Measurements from ENCODE around the gene CHRNA5.
"Not testable (repeated sequence)": the region's sequence is repeated elsewhere in the genome, so short reads cannot be mapped to it uniquely, and the experiment has no call there.

CHRNA5 gene

GRCh38 chr15:78565097-78565950 is at the start of gene CHRNA5:
Gene CHRNA5, plus strand, starts transcription at chr15:78565520. Its CDS starts 200 bp downstream, at chr15:78565720.
- DNase-seq: peak; percentile 97

- DNase-seq: not testable (repeated sequence)
These were observed 45.3 kb upstream of the CHRNA5 start for GRCh38 chr15:78520035-78520434.

- DNase-seq: no peak
These were observed 41.1 kb upstream of the CHRNA5 start for GRCh38 chr15:78524230-78524629.

GRCh38 chr15:78527325-78527724 is 38.0 kb upstream of the CHRNA5 start:
- DNase-seq: no peak

GRCh38 chr15:78533331-78533730 is 32.0 kb upstream of the CHRNA5 start:
- DNase-seq: no peak

DNA sequence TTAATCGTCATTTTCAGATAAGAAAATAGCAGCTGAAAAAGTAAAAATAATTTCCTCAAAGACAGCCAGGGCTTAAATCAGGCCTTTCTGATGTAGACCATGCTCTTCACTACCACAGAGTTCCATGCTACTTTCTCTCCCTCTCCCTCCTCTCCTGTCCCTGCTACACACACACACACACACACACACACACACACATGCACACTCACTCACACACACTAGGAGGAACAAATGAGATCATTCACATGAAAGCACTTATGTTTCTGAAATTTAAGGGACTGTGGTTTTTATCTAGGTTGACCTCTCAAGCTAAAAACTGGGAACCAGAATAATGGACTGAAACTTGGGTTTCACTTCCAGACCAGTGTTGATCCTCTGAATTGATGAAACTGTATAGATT is 29.2 kb upstream of the CHRNA5 start:
- DNase-seq: peak; percentile 13

- DNase-seq: peak; percentile 70
These were observed 27.9 kb upstream of the CHRNA5 start for GRCh38 chr15:78537266-78537905.

- no peak for DNase-seq
These were observed 27.0 kb upstream of the CHRNA5 start for GRCh38 chr15:78538358-78538757.

DNA sequence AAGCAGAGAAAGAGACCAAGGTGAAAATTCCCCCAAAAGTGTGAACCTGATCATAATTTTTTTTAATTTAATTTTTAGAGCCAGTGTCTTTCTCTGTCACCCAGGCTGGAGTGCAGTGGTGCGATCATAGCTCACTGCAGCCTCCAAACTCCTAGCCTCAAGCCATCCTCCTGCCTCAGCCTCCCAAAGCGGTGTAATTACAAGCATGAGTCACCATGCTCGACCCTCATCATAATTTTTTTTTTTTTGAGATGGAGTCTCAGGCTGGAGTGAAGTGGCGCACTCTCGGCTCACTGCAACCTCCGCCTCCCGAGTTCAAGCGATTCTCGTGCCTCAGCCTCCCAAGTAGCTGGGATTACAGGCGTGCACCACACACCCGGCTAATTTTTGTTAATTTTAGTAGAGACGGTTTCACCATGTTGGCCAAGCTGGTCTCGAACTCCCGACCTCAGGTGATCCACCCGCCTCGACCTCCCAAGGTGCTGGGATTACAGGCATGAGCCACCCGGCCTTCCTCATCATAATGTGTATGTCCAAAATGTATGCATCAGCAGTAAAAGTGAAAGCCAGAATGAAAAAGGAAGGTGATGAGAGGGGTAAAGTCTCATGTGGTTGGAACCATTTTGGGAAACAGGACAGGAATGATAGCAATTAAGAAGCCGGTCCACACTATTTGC is 25.7 kb upstream of the CHRNA5 start:
- not testable (repeated sequence) for DNase-seq

DNA sequence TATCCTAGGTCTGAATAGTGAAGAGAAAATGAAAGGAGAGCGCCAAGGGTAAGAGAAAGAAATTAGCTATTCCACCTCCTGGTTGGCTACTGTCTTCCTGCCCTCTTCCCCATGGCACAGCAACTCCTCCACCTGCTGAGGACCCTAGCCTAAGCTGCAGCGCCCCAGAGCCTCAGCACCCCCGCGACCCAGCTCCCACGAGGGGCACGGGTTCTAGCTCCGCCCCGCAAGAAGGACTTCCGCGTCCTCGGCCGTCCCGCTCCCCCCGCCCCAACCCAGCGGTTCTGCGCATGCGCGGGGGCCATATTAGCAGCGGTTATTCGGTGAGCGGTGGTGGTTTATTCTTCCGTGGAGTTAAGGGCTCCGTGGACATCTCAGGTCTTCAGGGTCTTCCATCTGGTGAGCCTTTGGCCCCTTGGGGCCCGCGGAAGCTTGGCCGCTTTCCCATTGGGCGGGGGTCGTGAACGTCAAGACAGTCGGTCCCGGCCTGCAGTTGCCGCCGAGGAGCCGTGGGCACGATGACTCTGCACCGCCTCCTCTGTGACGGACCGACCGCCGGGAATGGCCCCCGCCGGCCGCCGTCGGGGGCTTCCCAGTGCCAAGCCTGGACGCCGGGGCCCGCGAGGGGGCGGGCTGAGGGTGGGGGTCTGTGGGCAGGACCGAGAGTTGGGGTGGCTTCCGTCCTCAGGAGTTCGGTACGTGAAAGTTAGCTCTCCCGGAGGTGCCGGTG is 25.0 kb upstream of the CHRNA5 start, which contains the start of gene PSMA4:
PSMA4 (plus strand) TSS at position 304 of the 730 bp plus-strand sequence. CDS start 1,484 bp downstream, outside the sequence.
- peak; percentile 98 for DNase-seq

DNA sequence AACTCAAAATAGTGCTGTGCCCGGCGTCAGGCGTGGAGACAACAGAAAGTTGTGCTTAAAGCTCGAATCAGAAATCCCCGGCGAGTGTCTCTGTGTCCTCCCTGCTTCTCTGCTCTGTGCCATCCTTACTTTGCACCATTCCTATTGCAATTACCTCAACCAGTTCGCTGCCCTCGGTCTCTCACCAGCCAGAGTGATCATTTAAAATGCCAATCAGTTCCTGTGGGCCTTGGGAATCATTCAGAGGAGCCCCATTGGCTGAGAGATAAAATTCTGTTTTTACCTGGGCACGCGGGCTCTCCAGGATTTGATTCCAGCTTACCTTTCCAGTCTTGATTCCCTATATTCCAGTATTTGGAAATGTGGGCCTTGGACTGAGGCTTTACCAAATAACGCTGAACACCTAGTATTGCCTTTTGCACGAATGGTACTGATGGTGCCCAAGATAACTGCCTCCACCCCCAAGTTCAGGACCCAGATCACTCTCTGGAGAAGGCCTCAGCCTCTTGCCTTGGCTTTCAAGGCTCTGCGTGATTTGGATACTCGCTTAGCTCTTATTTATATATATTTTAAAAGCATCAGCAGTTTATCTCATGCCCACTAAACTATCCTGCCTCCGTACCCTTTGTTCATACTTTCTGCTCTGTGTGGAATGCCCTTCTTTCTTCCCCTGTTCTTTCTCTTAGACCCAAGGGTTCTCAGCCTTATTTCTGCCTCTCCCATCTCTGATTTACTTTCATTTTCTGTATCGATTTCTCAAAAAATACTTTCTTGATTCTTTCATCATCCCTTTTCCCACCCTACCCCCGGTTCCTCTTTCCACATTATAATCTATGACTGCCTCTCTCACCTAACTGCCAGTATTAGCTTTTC is 24.2 kb upstream of the CHRNA5 start:
- DNase-seq: no peak

DNA sequence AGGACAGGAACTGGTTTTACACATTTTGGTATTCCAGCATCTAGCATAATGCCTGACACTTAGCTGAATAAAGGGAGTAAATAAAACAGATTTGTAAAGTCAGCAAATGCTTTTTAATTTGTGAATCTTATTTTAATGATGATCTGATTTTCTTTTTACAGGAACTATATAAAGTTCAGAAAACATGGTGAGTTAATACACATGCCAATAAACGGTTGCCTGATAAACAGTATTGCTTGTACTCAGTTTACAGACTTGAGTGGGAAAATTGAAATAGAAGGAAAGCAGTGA is 23.6 kb upstream of the CHRNA5 start:
- no peak for DNase-seq

DNA sequence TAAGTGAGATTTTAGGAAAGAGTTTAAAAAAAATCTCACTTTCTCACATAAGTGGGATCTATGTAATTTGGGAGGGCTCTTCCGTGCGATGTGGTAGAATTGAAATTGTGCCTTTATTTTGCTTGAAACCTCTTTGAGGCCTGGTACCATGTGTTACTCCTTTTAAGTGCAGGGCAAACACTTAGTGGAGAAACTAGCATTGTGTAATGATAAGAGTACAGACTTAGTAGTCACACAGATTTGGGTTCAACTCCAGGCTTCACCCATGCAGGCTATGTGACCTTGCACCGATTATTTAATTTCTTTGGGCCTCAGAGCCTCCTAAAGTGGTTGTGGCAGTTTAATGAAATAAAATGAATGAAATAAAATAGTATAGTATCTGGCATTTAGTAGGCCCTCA is 22.7 kb upstream of the CHRNA5 start:
- DNase-seq: no peak

DNA sequence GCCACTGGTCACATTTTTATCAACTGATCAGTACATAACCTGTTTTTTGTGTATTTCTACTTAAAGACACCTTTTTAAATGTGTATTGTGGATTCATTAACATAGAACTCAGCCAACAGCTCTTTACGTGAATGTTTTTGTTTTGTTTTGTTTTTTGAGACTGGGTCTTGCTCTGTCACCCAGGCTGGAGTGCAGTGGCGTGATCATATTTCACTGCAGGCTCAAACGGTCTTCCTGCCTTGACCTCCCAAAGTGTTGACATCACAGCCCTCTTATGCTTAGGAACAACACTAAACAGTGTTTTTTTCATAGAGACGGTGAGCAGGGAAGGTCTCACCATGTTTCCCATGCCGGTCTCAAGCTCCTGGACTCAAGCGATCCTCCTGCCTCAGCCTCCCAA is 15.1 kb upstream of the CHRNA5 start:
- DNase-seq: no peak

- no peak for DNase-seq
These were observed 14.5 kb upstream of the CHRNA5 start for GRCh38 chr15:78550815-78551214.

GRCh38 chr15:78551902-78552301 is 13.4 kb upstream of the CHRNA5 start:
- no peak for DNase-seq

GRCh38 chr15:78552597-78552996 is 12.7 kb upstream of the CHRNA5 start:
- DNase-seq: no peak

GRCh38 chr15:78560201-78560600 is 5.1 kb upstream of the CHRNA5 start:
- DNase-seq: not testable (repeated sequence)

DNA sequence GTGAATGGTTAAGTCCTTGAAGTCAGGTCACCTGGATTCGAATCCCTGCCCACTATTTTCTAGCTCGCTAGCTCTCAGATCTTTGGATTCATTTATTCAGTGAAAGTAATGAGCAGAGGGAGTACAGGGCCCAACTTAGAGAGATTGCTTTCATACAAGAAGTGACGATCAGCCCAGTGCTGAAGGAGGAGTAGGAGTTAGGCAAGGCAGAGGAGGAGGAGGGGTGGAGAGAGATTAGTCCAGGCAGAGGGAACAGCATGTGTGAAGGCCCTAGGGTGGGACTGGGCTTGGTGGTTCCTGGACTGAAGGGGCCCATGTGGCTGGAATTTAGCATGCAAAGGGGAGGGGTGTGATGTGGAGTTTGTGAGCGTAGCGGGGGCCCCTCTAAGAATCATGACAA is 3.8 kb upstream of the CHRNA5 start:
- DNase-seq: no peak

DNA sequence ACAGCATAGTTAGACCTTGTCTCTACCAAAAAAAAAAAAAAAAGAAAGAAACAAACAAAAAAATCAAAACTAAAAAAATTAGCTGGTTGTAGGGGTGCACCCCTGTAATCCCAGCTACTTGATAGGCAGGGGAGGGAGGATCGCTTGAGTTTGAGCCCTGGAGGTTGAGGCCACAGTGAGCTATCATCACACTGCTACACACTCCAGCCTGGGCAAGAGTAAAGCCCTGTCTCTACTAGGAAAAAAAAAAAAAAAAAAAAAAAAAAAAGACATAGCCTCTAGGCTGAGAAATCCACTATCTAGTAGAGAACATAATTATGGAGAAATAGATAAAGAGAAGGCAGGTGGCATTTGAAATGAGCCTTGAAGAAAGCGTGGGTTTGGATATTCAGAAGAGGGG is 2.2 kb upstream of the CHRNA5 start:
- no peak for DNase-seq

DNA sequence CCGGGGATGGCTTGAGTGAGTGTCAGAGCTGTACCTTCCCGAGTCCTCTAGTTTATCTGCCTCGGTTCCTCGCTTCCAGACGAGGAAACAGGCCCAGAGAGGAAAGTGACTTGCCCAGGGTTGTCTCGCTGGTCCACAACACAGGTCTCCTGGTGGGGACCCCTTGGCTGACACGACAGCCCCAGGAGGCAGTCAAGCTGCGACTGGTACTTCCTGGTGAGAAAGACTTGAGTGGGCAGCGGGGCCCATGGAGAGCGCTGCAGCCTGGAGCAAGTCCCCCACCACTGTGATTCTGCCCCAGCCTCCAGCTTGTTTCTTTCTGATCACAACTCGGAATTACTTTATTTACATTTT is 600 bp upstream of the CHRNA5 start:
- DNase-seq: no peak

Measured in eye (tissue), 1 donor.